ENCODE results near the gene NUDCD3. TPM values are rescaled to one million over a fixed set of nuclear protein-coding genes. Genes with fewer than 3 reads are reported as not detected.

The NUDCD3 gene
- total and polyA plus RNA-seq, 7 donors = 14.3 to 50.5 (median 37.2) TPM

- Histone ChIP-seq H3K36me3 (peaks cover 27 to 91% (median 42%) of the 10 kb centered on the region in 4 donors), H3K27ac (no peak overlapping the region), H3K9me3 (no peaks in the 10 kb centered on the region), H3K27me3 (no peaks in the 10 kb centered on the region), H3K4me1 (no peaks in the 10 kb centered on the region), H3K4me3 (no peak overlapping the region)
- intact Hi-C loops (cut with DNase I) = no loop called here
- TF ChIP-seq POLR2A (IDR thresholded peaks at IDR 0.05) (no peak), POLR2AphosphoS5 (IDR thresholded peaks at IDR 0.05) (no peak), EP300 (IDR thresholded peaks at IDR 0.05) (no peak)
- TF ChIP-seq, protein P1, sequence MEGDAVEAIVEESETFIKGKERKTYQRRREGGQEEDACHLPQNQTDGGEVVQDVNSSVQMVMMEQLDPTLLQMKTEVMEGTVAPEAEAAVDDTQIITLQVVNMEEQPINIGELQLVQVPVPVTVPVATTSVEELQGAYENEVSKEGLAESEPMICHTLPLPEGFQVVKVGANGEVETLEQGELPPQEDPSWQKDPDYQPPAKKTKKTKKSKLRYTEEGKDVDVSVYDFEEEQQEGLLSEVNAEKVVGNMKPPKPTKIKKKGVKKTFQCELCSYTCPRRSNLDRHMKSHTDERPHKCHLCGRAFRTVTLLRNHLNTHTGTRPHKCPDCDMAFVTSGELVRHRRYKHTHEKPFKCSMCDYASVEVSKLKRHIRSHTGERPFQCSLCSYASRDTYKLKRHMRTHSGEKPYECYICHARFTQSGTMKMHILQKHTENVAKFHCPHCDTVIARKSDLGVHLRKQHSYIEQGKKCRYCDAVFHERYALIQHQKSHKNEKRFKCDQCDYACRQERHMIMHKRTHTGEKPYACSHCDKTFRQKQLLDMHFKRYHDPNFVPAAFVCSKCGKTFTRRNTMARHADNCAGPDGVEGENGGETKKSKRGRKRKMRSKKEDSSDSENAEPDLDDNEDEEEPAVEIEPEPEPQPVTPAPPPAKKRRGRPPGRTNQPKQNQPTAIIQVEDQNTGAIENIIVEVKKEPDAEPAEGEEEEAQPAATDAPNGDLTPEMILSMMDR (IDR thresholded peaks at IDR 0.05) = no peak
- 79 to 86% methylated on average over 2 of the region's 2 CpGs for WGBS, 2 donors
- no peak for DNase-seq
Observed at GRCh38 chr7:44387389-44387788, 103.1 kb downstream of the NUDCD3 start.

DNA sequence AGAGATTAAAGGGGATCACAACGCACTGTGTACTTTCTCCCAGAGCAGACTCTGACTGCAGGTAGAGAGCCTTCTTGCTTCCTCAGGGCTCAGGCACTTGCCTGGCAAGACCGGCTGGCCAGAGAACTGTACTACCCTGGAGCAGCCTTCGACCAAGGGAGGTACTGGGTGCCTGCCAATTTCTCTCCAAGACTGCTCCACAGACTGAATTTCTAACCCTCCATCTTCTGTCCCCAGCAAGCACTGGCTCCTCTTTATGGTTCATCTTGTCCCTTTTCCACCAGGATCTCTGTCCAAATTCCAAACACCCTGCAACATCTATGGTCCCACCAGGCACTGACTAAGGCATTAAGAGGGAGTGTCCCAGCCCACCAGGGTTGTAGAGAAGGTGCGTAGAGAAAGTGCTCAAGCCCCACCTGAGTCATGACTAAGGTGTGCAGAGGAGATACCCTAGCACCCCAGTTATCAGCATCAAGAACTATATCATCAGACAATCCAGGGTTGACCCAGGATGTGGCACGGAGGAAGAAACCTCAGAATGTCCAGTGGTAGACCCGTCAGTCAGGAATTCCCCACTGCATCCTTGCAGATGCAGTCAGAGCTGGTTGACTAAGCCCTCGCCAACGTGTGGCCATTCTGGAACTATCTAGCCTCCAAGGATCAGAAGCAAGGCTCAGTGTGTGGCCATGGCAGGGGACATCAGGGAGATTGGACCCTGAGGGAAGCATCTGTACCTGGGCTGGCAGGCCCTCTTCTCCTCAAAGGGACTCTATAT, 104.1 kb downstream of the NUDCD3 start:
- H3K4me1 ChIP-seq = no peaks in the 10 kb centered on the region
- H3K9me3 ChIP-seq = no peaks in the 10 kb centered on the region
- no peak overlapping the region for H3K27ac ChIP-seq
- peaks cover 17 to 80% (median 37%) of the 10 kb centered on the region in 4 donors for H3K36me3 ChIP-seq
- 84 to 91% methylated on average over 8 of the region's 8 CpGs for WGBS, 2 donors
- TF ChIP-seq, protein P1 (IDR thresholded peaks at IDR 0.05) = no peak
- TF ChIP-seq POLR2A (IDR thresholded peaks at IDR 0.05) (no peak), EP300 (IDR thresholded peaks at IDR 0.05) (no peak), POLR2AphosphoS5 (IDR thresholded peaks at IDR 0.05) (no peak)
- H3K4me3 ChIP-seq = no peak overlapping the region
- DNase-seq = no peak
- intact Hi-C loops (cut with DNase I) = no loop called here
- H3K27me3 ChIP-seq = no peaks in the 10 kb centered on the region

DNA sequence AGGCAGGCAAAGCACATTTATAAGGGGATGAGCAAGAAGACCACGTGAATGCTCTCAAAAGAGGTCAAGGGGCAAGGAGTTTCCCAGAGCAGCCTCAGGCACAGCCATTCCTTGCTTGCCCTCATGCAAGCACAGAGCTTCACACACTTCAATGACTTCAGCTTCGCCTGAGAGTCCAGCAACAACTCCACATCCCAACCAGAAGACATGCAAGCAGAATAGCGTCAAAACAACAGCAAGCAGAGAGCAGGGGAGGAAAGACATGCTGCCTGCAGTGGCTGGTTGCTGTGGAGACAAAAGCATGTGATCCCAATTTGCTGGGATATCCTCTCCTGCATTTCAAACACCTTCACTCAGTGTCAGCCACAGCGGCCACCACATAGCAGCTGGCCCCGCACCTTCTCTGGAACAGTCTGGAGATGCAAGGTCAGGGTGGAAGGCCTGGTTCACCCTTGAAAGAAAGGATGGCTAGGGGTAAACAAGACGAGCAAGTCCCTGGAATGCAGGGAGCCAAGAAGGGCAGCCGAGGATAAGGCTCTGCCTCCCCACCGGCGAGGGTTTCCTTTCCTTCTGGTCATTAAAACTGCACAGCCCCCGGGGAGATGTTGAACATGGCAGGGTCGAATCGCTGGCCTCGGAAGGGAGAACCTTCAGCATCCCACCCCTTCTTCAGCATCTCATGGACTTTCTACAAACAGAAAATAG, 104.9 kb downstream of the NUDCD3 start:
- Histone ChIP-seq H3K27me3 (no peaks in the 10 kb centered on the region), H3K4me3 (no peak overlapping the region), H3K4me1 (no peaks in the 10 kb centered on the region), H3K27ac (no peak overlapping the region), H3K9me3 (no peaks in the 10 kb centered on the region), H3K36me3 (peaks cover 10 to 73% (median 34%) of the 10 kb centered on the region in 4 donors)
- intact Hi-C loops (cut with DNase I) = no loop called here
- WGBS, 2 donors = 87 to 88% methylated on average over 13 of the region's 13 CpGs
- TF ChIP-seq, protein P1 (IDR thresholded peaks at IDR 0.05) = no peak
- TF ChIP-seq EP300 (IDR thresholded peaks at IDR 0.05) (no peak), POLR2AphosphoS5 (IDR thresholded peaks at IDR 0.05) (no peak), POLR2A (IDR thresholded peaks at IDR 0.05) (no peak)
- DNase-seq = no peak

GRCh38 chr7:44384586-44385433, 105.6 kb downstream of the NUDCD3 start:
- Histone ChIP-seq H3K27ac (no peak overlapping the region), H3K27me3 (no peaks in the 10 kb centered on the region), H3K9me3 (no peaks in the 10 kb centered on the region), H3K4me1 (no peaks in the 10 kb centered on the region), H3K36me3 (peaks cover 7 to 67% (median 34%) of the 10 kb centered on the region in 4 donors), H3K4me3 (no peak overlapping the region)
- no peak for DNase-seq
- intact Hi-C loops (cut with DNase I) = no loop called here
- TF ChIP-seq POLR2AphosphoS5 (IDR thresholded peaks at IDR 0.05) = no peak
- no peak for TF ChIP-seq EP300 (IDR thresholded peaks at IDR 0.05)
- TF ChIP-seq, protein P1 (IDR thresholded peaks at IDR 0.05) = no peak
- no peak for TF ChIP-seq POLR2A (IDR thresholded peaks at IDR 0.05)
- WGBS, 2 donors = 95 to 96% methylated on average over 17 of the region's 17 CpGs

Measured in sigmoid colon (tissue), 7 donors.